AG09309 (cell line): ENCODE data around the gene CCL22.

Experiments
- DNase-seq: peaks from one replicate; pipeline ENCODE4 v3.0.0-alpha.2; 2010; ENCODE audit warnings: low read depth
- H3K4me3 ChIP-seq: 2 replicates; pipeline ENCODE4 v1.5.1; 2011; ENCODE audit warnings: mild to moderate bottlenecking, low read depth, low read length, moderate library complexity; ENCODE audit not compliant: control insufficient read depth
- CTCF ChIP-seq: IDR thresholded peaks from 2 replicates; pipeline ENCODE4 v1.5.1; 2011; ENCODE audit warnings: mild to moderate bottlenecking, low read depth, low read length, inconsistent platforms; ENCODE audit not compliant: insufficient read depth, control insufficient read depth; ENCODE audit errors: missing control alignments

The CCL22 gene

DNA sequence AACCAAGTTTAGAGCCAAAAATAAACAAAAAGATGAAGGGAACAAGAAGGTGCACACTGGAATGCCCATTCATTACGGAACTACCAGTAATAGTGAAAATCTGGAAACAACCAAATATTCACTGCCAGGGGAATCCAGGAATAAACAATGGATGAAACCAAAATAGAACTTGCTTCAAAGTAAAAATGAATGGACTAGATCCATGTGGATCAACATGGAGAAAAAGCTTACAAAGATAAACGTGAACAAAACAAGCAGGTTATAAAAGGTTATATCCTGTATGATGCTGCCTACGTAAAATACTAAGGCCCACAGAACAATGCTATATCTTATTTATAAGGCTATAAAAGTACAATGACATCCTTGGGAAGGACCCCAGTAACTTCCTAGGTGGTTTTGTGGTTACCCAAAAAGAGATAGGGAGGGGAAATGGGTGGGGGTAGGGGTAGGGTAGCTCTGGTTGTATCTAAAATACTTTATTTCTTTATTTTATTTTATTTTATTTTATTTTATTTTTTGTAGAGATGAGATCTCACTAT lies 12.8 kb upstream of the CCL22 start:
- DNase-seq, result no peak
- TF ChIP-seq CTCF, result no peak
- H3K4me3 ChIP-seq, result no peak overlapping the region

DNA sequence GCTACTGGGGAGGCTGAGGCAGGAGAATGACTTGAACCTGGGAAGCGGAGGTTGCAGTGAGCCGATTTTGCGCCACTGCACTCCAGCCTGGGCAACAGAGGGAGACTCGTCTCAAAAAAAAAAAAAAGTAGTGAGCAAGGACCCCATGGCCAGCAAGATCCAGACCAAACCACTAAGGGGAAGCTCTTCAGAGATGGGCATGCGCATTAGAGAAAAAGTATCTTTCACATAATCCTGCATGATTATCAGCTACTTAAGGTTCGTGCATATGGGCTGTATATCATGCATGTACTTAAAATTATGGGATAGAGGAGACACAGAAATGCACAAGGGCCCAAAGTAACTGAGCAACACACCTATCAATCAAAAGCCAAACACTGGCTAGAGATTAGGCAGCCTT lies 10.7 kb upstream of the CCL22 start:
- no peak for DNase-seq
- TF ChIP-seq CTCF, result no peak
- no peak overlapping the region for H3K4me3 ChIP-seq

- H3K4me3 ChIP-seq, result no peak overlapping the region
- no peak for DNase-seq
- TF ChIP-seq CTCF, result no peak
Measured at GRCh38 chr16:57348327-57348726, 10.3 kb upstream of the CCL22 start.

- TF ChIP-seq CTCF, result no peak
- no peak overlapping the region for H3K4me3 ChIP-seq
- DNase-seq, result no peak
Measured at GRCh38 chr16:57349212-57350031, 9.2 kb upstream of the CCL22 start.

- DNase-seq, result no peak
- H3K4me3 ChIP-seq, result no peak overlapping the region
- no peak for TF ChIP-seq CTCF
Measured at GRCh38 chr16:57352636-57353047, 5.9 kb upstream of the CCL22 start.

DNA sequence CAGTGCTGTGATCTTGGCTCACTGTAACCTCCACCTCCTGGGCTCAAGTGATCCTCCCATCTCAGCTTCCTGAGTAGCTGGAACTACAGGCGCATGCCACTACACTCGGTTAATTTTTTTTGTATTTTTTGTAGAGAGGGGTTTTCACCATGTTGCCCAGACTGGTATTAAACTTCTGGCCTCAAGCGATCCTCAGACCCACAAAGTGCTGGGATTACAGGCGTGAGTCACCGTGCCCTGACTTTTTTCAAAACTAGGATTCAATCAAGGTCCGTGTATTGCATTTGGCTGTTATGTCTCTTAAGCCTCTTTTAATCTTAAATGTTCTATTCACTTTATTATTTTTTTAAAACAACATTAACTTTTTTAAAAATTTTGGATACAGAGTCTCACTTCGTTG lies 4.3 kb upstream of the CCL22 start:
- no peak overlapping the region for H3K4me3 ChIP-seq
- TF ChIP-seq CTCF, result no peak
- no peak for DNase-seq
